ENCODE results near the gene CD59. TPM values are rescaled to one million over a fixed set of nuclear protein-coding genes. Genes with fewer than 3 reads are reported as not detected.

CD59 gene
- total and polyA plus RNA-seq, 2 of the 13 experiments (the other 11 are each of a cell fraction or from before 2014, with no cell fraction given), result 127 to 289 TPM

GRCh38 chr11:33735271-33736147, 714 bp downstream of the CD59 start (continued):
- TF ChIP-seq ZNF766 (CRISPR knock-in tag; IDR thresholded peaks at IDR 0.05; ENCODE audit: borderline replicate concordance), result peak; percentile 32; the same call in 1 of the 2 replicates
- no peak for TF ChIP-seq MAZ (IDR thresholded peaks at IDR 0.05; ENCODE audit: borderline replicate concordance, low read depth, low read length)
- no peak for TF ChIP-seq MAZ (CRISPR knock-in tag; IDR thresholded peaks at IDR 0.05; ENCODE audit: low read depth)
- no peak for TF ChIP-seq PBX3 (CRISPR knock-in tag; IDR thresholded peaks at IDR 0.05; ENCODE audit: borderline replicate concordance)
- TF ChIP-seq ZFAT (CRISPR knock-in tag; conservative IDR thresholded peaks at IDR 0.05), result no peak
- TF ChIP-seq HMGXB3 (CRISPR knock-in tag; IDR thresholded peaks at IDR 0.05; ENCODE audit: borderline replicate concordance), result no peak
- TF ChIP-seq U2AF2 (IDR thresholded peaks at IDR 0.05; ENCODE audit: low read depth, low read length), result no peak
- TF ChIP-seq ZNF670 (CRISPR knock-in tag; IDR thresholded peaks at IDR 0.05; ENCODE audit: borderline replicate concordance), result no peak
- no peak for TF ChIP-seq DBP (CRISPR knock-in tag; IDR thresholded peaks at IDR 0.05; ENCODE audit: not compliant biosample characterization)
- TF ChIP-seq RBM22 (optimal IDR thresholded peaks at IDR 0.05; ENCODE audit: low read length), result no peak
- no peak for TF ChIP-seq ATF3 (CRISPR knock-in tag; IDR thresholded peaks at IDR 0.05)
- no peak for TF ChIP-seq LRRFIP1 (CRISPR knock-in tag; conservative IDR thresholded peaks at IDR 0.05)
- TF ChIP-seq CBX1 (IDR thresholded peaks at IDR 0.05; ENCODE audit: low read depth), result no peak
- TF ChIP-seq UBTF (CRISPR knock-in tag; IDR thresholded peaks at IDR 0.05), result no peak
- TF ChIP-seq SAP130 (CRISPR knock-in tag; IDR thresholded peaks at IDR 0.05; ENCODE audit: low read depth), result no peak
- no peak for TF ChIP-seq RORA (CRISPR knock-in tag; IDR thresholded peaks at IDR 0.05)
- no peak for TF ChIP-seq TRIM24 (CRISPR knock-in tag; IDR thresholded peaks at IDR 0.05)

Data from HepG2 (cell line).